CD4-positive, alpha-beta T cell treated with Interleukin-2 at 100 ng/mL for 4 hours (primary cell): ENCODE results near the gene C4orf51.

Experiments
- DNase-seq: peaks from one replicate; pipeline ENCODE4 v3.0.0-alpha.2; 2020; ENCODE audit warnings: low spot score

Gene C4orf51

DNA sequence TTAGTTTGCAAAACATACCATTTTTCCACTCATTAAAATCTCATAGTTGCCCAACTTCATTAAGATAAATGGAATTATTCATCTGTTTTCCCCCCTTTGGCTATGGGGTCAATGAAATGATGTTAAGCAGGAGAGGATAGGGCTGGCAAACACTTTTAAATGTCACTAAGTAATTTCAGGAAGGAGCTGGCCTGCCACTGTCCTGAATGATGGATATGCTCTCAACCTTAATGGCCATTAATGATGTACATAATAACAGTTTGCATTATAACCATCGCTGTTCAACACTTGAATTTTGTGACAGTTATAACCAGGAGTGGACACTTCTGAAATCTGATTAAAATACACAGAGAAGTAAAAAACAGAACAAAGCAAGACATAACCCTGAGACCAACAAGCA lies 77.2 kb downstream of the C4orf51 start:
- DNase-seq: no peak

DNA sequence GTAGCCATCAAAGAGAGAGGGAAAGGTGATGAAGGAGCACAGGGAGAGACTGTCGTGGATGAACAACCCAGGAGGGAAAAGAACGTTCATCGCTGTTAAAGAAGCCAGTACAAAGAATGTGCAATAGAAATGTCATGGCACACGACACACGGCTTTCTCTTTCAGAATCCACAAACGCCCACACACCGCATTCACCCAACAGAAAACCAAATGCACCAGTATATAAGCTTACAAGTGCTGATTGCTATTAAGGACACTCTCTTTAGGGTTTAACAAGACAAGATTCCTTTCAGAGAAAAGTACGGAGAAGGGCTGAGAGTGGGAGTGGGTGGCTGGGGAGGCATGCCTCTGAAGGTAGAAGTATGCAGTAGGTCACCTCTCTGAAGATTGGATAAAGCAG lies 80.2 kb downstream of the C4orf51 start:
- DNase-seq: no peak

DNA sequence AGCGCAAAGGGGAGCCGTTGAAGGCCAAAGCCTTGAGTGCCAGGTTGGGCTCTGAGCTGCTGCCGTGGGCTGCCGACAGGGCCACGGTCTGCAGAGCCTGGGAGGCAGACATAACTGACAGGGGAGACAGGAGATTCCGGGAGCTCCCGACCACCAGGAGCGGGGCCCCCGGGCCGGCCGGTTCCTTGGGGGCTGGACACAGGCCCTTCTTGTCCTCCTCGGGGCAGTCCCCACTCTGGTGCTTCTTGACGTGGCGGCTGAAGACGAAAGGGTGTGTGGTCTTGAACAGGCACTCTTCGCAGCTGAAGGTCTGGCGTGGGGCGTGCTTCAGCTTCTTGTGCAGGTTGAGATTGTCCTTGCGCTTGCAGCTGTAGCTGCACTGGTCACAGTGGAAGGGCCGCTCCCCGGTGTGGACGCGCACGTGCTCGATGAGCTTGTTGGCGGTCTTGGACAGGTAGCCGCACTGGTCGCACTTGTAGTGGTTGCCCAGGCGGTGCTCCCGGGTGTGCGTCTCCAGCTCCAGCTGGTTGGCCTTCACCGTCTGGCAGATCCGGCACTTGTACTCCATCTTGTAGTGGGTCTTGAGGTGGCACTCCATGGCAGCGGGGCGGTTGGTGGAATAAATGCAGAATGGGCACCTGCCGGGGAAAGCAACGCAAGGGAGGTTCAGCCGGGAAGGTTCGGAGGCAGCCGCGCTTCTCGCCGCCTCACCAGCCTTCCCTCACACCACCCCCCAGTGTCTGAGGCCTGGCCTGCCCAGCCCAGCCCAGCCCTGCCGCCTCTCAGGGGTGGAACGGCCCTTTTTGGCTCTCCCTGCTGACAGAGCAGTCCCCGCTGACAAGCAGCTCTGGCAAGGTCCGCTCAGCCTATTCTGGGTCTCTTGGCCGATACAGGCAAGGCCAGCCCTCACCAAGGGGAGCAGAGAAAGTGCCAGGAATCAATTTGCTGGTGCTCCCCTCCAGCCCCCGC lies 81.3 kb downstream of the C4orf51 start:
- no peak for DNase-seq

DNA sequence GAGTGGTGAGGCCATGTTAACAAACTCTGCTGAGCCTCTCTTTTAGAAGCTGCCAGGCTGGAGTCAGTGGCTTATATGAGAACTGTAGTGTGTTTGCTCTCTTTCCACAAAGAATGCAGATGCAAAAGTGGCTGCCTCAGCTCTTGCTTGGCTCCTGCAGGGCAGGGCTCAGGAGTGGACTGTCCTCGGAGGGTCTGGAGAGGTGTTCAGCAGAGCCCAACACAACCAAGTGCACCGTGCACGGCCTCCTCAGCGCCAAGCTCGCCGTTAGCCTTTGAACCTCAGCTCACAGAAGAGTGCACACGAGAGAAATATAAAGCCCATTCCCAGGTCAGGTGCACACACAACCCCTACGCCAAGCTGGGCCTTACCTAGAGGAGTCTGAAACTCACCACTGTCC lies 82.8 kb downstream of the C4orf51 start:
- no peak for DNase-seq

DNA sequence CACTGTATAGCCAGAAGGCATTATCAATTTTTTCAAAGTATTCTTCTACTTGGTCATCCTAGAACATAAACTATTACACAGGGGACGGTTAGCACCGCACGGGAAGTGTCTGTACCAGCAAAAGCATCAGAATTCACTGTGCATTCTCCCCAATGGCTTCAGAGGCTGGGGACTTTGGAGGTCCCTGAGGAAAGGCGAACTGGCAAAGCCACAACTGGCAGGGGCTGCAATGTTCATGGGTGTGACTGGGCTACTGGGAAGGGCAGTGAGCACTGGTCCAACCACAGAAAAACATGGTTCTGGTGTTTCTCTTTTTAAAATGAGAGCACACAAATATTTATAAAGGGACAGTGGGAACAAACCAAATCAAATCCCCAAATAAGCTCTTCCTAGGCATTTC lies 83.5 kb downstream of the C4orf51 start:
- DNase-seq: no peak

DNA sequence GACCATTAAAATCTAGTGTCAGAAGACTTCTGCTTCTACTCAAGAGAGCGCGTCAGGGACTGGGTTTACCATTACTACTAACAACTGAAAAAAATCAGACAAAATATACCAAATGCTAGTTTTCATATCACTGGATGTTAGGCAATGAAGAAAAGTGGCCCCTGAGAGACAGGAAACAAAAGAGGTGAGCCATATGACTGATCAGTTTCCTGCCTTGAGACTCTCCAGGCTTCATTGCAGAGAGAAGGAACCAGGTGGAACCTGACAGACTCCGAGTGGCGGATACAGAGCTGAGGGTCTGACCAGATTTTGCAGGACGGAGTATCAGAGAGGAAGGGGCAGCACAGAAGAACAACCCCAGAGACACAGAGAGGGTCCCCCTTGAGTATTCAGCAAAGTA lies 86.3 kb downstream of the C4orf51 start:
- no peak for DNase-seq

DNA sequence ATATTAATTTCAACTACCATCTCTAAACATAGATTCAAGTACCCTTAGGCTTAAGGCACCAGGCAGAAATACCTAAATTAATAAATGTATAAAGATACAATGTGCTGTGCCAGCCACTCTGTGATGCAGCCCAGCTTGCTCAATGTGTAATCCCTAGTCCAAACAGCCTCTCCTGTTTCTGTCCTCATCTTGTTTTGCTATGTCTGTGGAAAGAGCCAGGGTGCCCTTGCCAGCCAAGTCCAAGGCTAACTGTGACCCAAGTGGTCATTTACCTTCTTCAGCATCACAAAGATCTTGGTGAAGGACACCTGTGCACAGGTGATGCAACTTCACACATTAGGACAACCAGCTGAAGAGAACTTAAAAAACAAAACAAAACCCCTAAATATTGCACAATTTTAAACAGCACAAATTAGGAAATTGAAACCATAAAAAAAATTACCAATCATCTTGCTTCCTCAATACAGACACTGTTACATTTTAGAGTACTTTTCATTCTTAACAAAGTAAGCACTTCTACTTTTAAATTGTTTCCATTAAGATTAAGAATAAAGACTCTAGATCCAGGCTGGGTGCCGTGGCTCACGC lies 89.6 kb downstream of the C4orf51 start:
- DNase-seq: no peak

DNA sequence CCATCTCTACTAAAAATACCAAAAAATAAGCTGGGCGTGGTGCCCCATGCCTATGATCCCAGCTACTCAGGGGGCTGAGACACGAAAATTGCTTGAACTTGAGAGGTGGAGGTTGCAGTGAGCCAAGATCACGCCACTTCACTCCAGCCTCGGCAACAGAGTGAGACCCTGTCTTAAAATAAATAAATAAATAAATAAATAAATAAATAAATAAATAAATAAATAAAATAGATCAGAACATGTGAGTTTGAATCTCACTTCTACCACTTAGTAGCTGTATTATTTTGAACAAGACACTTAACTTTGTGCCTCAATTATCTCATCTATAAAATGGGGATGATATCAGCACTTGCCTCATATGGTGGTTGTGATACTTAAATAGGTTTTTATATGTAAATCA lies 90.2 kb downstream of the C4orf51 start:
- no peak for DNase-seq

DNA sequence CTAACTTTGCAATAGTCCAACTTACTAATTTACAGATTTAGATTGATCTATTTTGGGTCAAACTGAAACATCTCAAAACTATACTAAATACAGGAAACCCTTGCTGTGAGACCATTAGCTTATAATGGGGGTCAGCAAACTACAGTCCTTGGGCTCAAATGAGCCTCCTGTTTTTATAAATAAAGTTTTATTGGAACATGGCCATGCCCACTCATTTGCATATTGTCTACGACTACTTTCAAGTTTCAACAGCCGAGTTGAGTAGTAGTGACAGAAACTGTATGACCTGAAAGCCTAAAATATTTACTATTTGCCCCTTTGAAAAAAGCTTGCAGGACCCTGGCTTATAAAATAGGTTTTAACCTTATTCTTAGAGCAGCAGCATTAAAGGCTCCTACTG lies 92.4 kb downstream of the C4orf51 start:
- no peak for DNase-seq

DNA sequence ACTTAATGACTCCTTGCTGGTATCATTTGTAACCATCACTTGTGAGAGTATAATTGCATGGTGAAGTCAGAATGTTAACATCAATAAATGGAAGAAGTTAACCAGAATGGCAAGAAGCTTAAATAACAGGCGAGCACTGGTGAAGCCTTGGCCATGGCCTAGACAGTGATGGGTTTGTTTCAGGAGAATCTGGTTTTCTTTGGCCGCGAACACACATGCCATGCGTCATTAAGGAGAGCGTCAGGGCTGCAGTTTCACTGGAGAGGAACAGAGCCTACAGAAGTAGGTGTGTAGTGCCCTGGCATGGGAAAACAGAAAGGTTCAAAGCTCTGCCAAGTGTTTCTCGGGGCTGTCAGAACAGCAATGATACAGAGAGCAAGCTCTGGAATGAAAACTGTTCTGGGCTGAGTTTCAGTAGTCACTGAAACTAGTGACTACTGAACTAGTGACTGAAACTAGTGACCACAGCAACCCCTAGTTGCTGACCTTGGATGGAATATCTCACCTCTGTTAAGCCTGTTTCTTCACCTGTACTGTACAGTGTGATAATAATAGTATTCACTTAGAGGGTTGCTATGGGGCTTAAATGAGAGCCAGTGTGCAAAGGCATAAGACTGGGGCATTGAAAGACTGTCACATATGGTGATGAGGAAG lies 93.8 kb downstream of the C4orf51 start:
- DNase-seq: no peak

DNA sequence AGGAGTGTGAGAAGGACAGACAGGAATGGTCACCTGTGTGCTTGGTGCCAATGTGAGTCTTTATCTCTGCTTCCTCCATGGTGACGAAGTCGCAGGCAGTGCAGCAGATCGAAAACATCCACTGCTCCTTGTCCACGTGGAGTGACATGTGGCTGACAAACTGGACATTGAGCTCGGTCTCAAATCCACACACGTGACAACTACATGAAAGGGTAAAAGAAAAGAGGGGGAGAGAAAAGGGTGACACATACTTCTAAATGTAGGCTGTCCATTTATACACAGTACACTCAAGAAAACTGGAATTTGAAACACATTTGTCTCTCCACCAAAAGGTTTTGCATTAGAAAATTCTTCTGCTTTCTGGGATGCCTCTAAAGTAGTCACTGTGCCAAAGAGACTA lies 94.5 kb downstream of the C4orf51 start:
- no peak for DNase-seq

DNA sequence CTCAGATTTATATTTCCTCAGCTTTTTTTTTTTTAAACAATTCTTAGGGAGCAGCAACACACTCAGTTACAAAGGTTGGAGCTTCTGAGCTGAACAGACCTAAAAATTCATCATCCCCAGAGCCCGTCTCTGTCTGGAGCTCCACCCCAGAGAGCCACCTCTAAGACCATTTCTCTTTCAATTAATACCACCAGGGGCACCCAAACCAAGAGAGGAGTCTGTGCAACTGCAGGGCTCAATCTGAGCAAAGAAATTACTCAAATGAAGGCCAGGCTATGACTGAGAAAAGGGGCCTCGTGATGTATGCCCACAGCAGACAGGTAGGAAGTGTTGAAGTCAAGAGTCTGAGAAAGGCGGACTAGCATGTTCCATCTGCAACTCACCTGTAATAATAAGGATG lies 95.5 kb downstream of the C4orf51 start:
- DNase-seq: no peak

DNA sequence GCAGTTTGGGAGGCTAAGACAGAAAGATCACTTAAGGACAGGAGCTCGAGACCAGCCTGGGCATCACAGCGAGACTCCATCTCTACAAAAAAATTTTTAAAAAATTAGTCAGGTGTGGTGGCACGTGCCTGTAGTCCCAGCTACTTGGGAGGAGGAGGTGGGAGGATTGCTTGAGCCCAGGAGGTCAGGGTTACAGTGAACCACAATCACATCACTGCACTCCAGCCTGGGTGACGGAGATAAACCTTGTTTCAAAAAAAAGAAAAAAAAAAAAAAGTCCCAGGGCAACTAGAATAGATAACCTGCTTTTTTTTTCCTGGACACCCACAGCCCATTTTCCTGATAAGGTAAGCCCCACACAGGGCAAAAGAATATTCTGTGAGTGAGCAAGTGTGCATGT lies 96.3 kb downstream of the C4orf51 start:
- DNase-seq: no peak

DNA sequence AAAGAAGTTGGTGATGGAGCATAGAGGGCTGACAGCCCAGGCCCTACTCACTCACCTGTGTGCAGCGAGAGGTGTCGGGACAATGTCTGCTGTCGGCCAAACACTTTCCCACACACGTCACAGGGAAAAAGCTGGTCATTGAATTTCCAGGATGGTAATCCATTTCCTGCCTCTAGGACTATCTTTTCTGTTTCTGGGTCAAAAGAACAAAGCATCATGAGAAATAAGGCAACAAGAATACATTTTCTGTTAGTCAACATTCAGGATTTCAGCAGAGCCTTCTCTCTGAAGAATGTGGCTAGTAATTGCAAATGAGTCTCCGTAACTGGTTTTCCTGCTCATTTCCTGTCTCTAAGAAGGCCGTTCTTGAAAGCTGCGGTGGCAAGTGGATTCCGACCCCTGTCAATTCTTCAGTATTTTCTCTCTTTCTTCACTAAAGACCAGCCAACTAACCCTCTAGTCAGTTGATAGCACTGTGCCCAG lies 99.4 kb downstream of the C4orf51 start:
- no peak for DNase-seq

DNA sequence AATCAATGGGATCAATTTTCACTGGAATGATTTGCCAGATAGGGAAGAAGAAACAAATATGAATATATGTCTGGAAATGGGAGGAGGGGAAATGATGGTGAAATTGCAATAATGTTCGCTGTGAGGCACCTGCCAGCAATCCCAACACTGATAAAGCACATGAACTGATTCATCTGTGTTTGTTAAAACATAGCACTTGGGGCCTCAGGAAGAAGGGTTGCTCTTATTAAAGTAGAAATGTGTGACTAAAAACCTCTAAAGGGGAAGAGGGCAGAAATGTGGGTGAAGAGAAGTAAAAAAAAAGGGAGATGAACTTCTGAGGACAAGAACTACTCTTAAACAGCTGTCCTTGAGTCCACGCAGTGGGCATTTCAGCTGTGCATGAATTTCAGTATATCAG lies 101.4 kb downstream of the C4orf51 start:
- DNase-seq: no peak
